SKM-1 (cell line): ENCODE results near the gene SUFU.

Source experiments
- DNase-seq: peaks from one replicate; lab custom pipeline; 2025; ENCODE audit not compliant: unreplicated experiment; lab: John Stamatoyannopoulos, UW

The SUFU gene

GRCh38 chr10:102668326-102669107, 164.7 kb downstream of the SUFU start:
- DNase-seq = no peak

DNA sequence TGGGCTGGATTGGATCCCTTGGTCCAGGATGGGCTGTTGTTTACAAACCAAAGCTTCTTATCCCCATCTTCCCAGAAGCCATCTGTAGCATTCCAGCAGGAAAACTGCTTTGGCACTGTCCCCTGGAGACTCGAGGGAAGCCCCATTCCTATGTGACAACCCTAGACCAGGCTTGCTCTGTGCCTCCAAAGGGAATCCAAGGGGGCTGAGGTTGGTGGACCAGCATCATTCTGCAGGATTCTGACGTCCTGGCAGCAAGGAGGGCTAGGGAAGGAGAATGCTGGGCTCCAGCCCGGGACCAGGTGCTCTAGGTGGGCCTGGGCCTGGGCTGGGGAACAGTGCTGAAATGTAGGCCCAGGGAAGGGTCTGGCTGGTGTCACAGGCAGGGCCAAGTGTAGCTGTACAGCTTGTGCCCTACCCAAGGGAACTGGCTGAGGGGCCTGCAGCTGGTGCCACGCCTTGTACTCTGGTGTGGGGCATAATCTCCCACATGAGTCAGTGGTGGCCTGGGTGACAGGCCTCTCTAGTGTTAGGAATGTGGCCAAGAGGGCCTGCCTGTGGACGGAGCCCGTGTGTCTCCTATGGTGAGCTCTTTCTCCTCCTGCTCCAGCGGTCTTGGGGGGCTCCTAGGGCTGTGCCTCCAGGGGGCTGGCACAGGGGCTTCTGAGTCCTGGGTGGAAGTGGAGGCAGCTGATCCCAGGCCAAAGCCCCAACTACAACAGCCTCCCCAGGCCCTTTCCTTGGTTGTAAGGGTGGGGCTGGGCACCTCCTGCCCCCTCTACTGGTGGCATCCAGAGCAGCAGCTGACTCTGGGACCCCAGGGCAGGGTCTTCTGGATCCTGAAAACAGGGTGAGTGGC, 165.7 kb downstream of the SUFU start:
- DNase-seq = no peak

GRCh38 chr10:102670065-102670670, 166.4 kb downstream of the SUFU start:
- DNase-seq = no peak

DNA sequence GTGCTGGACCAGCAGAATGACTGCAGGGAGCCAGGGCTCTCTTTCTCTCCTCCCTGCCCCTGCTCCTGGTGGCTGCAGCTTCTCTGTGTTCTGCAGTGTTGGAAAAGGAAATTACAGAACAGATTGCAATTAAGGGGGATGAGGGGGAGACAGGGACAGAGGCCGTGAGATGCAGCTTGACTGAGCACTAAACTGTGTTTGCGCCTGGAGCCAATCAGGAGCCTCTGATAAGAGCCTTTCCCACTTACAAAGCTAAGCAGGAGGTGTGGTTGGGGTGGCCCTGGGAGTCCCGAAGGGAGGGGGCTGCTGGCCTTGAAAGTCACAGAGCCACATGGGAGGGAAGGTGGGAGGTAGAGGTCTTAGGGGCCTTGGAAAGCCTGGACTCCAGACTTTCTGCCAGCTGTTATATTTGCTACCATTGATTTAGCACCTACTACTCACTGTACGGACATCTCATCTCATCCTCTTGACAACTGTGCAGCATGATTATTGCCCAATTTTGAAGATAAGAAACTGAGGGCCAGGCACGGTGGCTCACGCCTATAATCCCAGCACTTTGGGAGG, 167.2 kb downstream of the SUFU start:
- no peak for DNase-seq

- DNase-seq = no peak
Observed at GRCh38 chr10:102673236-102673818, 169.6 kb downstream of the SUFU start.

GRCh38 chr10:102673819-102674511, 170.2 kb downstream of the SUFU start:
- DNase-seq = no peak

DNA sequence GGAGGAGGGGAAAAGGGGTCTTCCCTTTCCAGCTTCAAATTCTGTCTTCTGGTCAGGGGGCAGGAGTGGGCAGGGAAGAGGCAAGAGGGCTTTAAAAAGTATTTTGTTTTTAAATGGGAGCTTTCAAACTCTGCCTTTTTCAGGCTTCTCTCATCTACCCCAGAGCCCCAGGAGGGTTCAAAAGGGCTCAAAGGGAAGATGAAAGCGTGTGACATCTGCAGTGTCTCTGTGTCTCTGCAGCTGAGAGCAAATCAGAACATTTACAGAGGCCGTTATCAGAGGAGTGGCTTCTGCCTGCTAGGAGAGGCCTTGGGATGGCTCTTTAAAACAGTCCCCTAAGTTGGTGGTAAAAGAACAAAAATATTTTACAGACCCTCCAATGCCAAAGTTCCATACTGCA, 170.8 kb downstream of the SUFU start:
- DNase-seq = no peak

GRCh38 chr10:102675011-102675665, 171.4 kb downstream of the SUFU start:
- no peak for DNase-seq

GRCh38 chr10:102675666-102676533, 172.1 kb downstream of the SUFU start:
- DNase-seq = peak; percentile 73

- DNase-seq = no peak
Observed at GRCh38 chr10:102676534-102677315, 173.0 kb downstream of the SUFU start.

GRCh38 chr10:102677331-102678067, 173.7 kb downstream of the SUFU start:
- DNase-seq = no peak

DNA sequence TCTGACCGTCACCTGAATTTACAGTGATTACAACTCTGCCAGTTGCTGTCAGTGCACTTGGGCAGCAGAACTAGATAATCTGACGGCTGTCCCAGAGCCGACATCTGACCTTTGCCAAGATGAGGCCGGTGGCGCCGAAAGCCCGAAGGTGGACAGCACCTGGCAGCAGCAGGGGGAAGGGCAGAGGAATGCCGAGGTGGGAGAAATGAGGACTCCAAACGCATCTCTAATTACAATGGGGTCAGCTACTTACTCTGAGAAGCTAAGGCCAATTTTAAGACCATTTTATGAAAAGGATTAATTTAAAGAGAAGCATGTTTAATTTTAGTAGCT, 174.3 kb downstream of the SUFU start:
- no peak for DNase-seq

DNA sequence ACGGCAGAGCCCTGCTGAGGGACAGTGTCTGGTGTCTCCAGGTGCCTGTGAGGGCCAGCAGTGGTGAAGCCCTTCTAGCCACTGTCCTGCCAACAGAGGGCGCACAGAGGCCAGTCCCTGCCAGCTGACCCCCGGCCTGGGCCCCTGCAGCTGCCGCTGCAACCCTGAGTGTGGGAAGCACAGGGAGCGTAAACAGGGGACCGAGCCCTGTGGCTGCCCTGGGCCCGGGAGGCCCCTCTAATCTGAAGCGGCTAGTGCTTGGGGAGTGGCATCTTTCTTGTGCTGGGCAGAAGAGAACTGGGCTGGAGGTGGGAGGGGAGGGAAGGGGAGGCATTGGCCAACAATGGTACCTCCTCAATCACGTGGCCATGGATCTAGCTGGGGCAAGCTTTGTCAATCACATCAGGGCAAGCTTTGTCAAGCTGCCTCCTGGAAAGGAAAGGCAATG, 175.1 kb downstream of the SUFU start:
- no peak for DNase-seq

DNA sequence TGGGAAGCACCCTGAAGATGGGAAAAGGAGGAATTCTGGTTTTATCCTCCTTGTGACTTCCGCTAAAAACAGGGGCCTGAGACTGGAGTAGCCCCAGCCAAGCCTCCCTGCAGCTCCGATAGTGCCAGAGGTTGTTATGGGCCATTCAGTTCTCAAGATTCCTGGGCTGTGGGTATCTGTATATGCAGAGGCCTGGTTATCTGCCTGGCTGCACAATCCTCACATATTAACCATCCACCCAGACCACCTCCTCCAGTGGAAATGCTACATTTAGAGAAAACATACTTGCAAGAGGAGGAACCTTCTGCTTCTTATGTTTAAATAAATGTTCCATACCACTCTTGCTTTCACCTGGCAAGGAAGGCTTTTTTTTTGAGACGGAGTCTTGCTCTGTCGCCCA, 175.8 kb downstream of the SUFU start:
- DNase-seq = no peak

GRCh38 chr10:102681696-102682095, 177.9 kb downstream of the SUFU start:
- no peak for DNase-seq

- DNase-seq = no peak
Observed at GRCh38 chr10:102682416-102682815, 178.6 kb downstream of the SUFU start.

GRCh38 chr10:102682981-102683380, 179.2 kb downstream of the SUFU start:
- no peak for DNase-seq
